Panc1 (cell line): Measurements from ENCODE around the gene TMEM170A. TPM values are rescaled to one million over a fixed set of nuclear protein-coding genes. Genes with fewer than 3 reads are reported as not detected.

Experiments
- total RNA-seq: library from RNA; stranded (reverse); gene quantifications from one replicate; pipeline ENCODE4 v1.2.1, GENCODE V29; 2021; ENCODE audit not compliant: unreplicated experiment

Gene TMEM170A
- total RNA-seq, 1 experiment from 2014 or later = 19.0 TPM

Other genes starting within 250 kb of the TMEM170A start
- gene CTRB1, start 245.7 kb downstream of the TMEM170A start, total RNA-seq = 2.7 TPM
- 120 TPM for gene BCAR1, start 213.1 kb downstream of the TMEM170A start, total RNA-seq
- 25.7 TPM for gene CFDP1, start 31.2 kb downstream of the TMEM170A start, total RNA-seq
- gene CHST6, start 30.8 kb upstream of the TMEM170A start, total RNA-seq = 0.05 TPM
- 0.15 TPM for gene CHST5, start 71.4 kb upstream of the TMEM170A start, total RNA-seq
- gene TMEM231, start 91.6 kb upstream of the TMEM170A start, total RNA-seq = 9.0 TPM
- 56.2 TPM for gene GABARAPL2, start 101.7 kb upstream of the TMEM170A start, total RNA-seq
- gene ADAT1, start 158.6 kb upstream of the TMEM170A start, total RNA-seq = 46.8 TPM
- 119 TPM for gene KARS1, start 183.0 kb upstream of the TMEM170A start, total RNA-seq
- 23.3 TPM for gene TERF2IP, start 183.1 kb upstream of the TMEM170A start, total RNA-seq
- gene CPHXL2, start 212.3 kb upstream of the TMEM170A start, total RNA-seq = not detected
- gene DUXB, start 236.8 kb upstream of the TMEM170A start, total RNA-seq = not detected